ENCODE measurements around the gene MCF2.

DNA sequence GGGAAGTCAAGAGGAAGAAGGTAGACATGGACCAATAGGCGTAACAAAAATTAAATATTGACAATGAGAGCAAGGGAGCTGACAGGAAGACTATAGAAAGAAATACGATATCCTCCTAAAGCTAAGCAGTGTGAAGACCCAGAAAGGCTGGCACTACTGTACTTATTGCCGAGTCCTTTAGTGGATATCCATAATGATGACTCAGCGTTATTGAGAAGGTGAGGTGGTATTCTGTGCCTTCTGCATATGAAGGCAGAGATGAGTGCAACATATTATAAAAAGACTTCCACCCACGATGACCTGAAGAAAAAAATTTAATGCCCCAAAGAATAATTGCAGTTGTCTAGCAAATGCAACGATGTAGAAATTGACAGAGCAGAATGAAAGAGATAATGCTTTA is 13.0 kb upstream of the MCF2 start:
- TF ChIP-seq, protein P1, sequence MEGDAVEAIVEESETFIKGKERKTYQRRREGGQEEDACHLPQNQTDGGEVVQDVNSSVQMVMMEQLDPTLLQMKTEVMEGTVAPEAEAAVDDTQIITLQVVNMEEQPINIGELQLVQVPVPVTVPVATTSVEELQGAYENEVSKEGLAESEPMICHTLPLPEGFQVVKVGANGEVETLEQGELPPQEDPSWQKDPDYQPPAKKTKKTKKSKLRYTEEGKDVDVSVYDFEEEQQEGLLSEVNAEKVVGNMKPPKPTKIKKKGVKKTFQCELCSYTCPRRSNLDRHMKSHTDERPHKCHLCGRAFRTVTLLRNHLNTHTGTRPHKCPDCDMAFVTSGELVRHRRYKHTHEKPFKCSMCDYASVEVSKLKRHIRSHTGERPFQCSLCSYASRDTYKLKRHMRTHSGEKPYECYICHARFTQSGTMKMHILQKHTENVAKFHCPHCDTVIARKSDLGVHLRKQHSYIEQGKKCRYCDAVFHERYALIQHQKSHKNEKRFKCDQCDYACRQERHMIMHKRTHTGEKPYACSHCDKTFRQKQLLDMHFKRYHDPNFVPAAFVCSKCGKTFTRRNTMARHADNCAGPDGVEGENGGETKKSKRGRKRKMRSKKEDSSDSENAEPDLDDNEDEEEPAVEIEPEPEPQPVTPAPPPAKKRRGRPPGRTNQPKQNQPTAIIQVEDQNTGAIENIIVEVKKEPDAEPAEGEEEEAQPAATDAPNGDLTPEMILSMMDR (conservative IDR thresholded peaks at IDR 0.05; ENCODE audit: low read depth in 2 of 2), result no peak
- TF ChIP-seq EZH2phosphoT487 (IDR thresholded peaks at IDR 0.05; ENCODE audit: unreplicated experiment) (no peak), POLR2AphosphoS5 (IDR thresholded peaks at IDR 0.05; ENCODE audit: low read depth) (no peak), STAT1 (IDR thresholded peaks at IDR 0.05; ENCODE audit: unreplicated experiment) (no peak), ZNF331 (CRISPR knock-in tag; IDR thresholded peaks at IDR 0.05; ENCODE audit: low read depth) (no peak), EZH2 (IDR thresholded peaks at IDR 0.05; ENCODE audit: low read depth, unreplicated experiment) (no peak)
